HG02938 (cell line): Measurements from ENCODE around the gene TMEM203.
A peak's percentile ranks its signal among the peaks of the same experiment; 100 is the strongest.

Experiments
- ATAC-seq: cut with Tn5 transposase; IDR thresholded peaks from one replicate; pipeline ENCODE4 v1.9.1; 2021; ENCODE audit warnings: mild to moderate bottlenecking, moderate library complexity; ENCODE audit not compliant: unreplicated experiment

Gene TMEM203

GRCh38 chr9:137198051-137198901 is 7.2 kb downstream of the TMEM203 start:
- ATAC-seq, result no peak

- ATAC-seq, result no peak
Measured at GRCh38 chr9:137195525-137196220, 9.8 kb downstream of the TMEM203 start.

GRCh38 chr9:137194909-137195308 is 10.5 kb downstream of the TMEM203 start:
- no peak for ATAC-seq

DNA sequence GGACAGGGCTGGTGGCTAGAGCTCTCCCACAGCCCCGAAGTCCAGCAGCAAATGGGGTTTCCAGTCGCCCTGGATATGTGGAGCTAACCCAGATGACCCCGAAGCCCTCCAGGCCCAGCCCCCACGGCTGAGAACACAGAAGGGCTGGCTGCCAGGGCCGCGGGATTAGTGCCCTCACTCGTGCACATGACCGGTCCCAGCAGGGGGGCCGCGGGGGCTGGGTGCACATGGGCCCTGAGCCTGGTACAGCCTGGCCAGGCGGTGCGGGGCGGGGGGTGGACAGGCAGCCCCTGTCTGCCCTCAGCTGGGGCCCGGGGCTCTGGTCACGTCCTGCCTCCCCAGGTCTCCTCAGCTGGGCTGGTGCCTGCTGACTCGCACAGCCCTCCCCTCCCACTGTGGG is 11.1 kb downstream of the TMEM203 start:
- no peak for ATAC-seq

DNA sequence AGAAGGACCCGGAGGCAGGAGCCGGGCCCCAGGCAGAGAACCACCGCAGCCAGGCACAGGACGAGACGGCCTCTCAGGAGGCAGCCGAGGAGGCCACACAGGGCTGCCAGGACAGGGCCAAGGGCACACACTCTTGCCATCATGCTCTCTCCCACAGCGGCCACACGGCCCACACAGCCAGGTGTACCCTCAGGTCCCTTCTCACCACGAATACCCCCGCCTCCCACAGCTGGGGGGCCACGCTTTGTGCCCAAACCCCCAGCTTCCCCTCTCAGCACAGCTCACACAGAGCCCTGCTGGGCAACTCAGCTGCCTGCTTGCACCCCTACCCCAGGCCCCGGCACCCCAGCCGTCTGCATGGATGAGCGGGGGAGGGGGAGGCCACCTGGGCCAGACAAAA is 11.7 kb downstream of the TMEM203 start:
- no peak for ATAC-seq

DNA sequence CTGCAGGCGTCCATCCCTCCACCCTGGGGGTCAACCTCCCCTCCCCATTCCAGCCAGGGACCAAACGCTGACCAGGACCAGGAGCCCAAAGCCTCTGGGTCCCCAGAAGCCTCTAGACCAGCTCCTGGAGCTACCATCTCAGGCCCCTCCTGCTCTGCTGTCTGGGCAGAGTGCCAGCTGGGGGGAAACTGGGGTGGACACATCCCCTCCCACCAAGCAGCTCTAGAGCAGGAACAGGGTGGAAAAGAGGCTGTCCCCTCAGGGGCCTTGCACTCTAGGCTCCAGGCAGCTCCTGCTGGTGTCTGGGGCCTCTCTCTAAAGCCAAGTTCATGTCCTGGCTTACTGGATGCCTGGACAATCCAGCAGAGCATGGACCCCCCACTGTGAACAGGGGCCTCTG is 12.6 kb downstream of the TMEM203 start:
- no peak for ATAC-seq

DNA sequence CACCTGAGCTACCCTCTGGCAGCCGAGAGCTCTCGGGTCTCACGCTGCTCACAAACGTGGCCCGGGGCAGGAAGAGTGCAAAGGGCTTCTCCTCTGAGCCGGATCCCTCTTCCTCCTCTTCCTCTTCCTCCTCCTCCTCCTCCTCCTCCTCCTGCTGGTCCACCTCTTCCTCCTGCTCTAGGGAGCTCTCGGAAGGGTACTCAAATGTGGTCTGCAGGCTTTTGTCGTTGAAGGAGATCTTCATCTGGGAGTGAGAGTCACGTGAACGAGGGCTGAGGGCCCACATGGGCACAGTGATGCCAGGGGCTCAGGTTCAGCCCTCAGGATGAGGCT is 13.0 kb downstream of the TMEM203 start:
- ATAC-seq, result no peak

DNA sequence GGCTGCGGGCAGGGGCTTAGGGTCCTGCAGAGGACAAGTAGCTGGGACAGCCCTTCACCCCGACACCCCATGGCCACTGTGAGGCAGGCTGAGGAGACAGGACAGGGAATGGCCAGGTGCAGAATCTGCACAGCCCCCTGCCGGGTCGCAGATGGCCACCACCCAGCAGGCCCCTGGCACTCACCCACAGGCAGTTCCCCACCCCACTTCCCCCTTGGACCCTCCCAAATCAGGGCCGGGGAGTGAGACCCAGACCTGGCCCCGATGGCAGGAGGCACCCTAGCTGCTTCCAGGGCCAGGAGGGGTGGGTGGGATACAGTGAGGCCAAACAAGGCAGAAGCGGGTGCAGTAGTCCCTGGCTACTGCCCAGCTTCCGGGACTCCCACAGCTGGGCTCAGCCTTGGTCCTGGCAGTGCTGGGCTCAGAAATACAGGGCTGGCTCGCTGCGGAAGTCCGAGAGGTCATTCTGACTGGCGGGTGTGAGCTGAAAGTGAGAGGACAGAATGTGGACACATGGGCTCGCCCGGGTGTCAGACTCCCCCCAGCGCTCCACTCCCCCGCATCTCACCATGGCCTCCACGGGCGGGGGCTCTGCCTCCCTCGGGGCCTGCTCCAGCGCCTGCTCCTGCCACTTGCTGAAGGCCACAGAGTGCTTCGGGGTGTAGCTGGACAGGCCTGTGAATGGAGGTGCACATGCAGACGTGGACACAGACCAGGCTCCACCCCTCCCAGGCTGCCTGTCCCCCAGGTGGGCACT is 13.6 kb downstream of the TMEM203 start:
- no peak for ATAC-seq

GRCh38 chr9:137191245-137191644 is 14.2 kb downstream of the TMEM203 start:
- no peak for ATAC-seq

DNA sequence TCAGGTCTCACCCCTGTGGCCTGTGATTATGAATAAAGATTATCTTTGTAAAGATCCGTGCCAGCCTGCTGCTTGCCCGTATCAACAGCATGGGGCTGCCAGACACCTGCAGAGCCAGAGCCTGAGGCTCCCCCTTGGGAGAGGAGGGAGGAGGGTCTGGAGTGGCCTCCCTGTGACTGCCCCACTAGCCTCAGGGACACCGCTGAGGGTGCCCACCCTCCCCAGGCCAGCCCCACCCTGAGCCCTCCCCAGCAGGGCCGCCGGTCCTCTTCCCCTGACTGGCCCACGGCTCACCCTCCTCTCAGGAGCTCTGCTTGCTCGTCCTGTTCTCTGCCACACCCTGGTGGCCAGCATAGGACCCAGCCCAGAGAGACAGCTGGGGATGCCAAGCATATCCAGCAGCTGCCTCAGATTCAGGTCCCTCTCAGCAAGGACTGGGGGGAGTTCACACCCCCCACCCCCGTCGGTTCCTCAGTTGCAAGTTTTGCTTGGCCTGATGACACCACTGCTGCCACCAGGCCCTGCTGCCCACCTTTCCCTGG is 15.1 kb downstream of the TMEM203 start:
- no peak for ATAC-seq

DNA sequence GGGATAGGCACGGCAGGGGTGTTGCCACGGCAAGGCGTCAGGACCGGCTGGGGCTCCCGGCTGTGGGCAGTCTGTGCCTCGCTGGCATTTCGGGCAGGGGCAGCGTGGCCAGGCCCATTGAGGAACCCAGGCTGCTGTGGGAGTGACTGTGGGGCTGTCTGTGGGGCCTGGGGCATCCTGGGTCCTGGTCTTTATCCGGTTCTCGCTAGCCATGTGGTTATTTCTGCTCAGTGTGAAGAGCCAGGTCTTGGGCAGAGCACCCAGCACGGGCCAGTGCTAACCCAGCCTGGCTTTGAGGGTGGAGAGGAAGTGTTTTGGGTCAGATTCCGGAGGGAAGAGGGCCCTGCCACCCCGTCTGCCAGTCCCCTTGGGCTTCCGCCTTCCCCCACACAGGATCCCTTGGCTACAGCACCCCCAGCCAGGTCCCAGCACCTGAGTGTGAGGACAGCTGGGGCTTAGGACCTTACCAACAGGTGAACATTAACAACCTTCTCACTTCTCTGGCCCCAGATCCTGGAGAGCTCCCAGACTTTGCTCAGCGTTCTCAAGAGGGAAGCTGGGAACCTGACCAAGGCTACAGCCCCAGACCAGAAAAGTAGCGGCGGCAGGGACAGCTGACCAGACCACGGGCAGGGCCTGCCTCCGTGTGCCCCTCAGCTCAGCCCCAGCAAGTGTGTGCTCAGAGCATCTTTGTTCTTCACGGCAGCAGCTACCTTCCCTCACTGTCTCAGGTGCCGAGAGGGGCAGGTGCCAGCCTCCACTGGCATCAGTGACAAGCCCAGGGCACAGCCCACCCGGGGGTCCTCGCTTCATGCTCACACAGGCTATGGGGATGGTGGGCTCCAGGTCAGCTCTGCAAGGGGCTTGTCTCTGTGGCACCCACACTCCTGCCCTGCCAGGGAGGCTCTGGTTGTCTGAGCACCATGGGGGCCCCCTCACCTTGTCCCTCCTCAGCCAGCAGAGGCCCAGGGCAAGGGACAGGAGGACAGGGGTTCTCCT is 15.9 kb downstream of the TMEM203 start:
- no peak for ATAC-seq

GRCh38 chr9:137188490-137189296 is 16.8 kb downstream of the TMEM203 start, which contains the start of the genes ANAPC2 and SSNA1:
Gene ANAPC2 (minus strand): TSS chr9:137188560. CDS start chr9:137188532, 28 bp downstream.
Gene SSNA1 (plus strand): TSS chr9:137188676. CDS start chr9:137188727, 51 bp downstream.
- peak; percentile 78 for ATAC-seq

DNA sequence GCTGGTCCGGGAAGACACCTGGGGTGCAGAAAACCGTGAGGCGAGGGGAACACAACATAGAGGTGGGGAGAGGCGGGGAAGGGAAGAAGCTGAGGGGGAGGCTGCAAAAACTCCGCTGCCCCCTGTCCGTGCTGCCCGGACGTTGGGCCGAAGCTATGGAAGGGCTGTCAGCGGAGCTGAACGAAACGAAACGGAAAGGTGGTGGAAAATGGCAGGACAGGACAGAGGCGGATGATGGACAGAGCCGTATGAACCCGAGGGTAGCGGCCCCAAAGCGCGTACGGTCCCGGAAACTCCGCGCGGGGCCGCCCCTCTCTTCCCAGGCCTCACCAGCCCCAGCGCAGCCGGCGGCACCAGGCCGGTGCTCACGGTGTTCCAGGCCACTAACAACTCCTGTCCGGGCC is 17.4 kb downstream of the TMEM203 start:
- ATAC-seq, result peak; percentile 20

GRCh38 chr9:137187386-137187785 is 18.1 kb downstream of the TMEM203 start:
- no peak for ATAC-seq

DNA sequence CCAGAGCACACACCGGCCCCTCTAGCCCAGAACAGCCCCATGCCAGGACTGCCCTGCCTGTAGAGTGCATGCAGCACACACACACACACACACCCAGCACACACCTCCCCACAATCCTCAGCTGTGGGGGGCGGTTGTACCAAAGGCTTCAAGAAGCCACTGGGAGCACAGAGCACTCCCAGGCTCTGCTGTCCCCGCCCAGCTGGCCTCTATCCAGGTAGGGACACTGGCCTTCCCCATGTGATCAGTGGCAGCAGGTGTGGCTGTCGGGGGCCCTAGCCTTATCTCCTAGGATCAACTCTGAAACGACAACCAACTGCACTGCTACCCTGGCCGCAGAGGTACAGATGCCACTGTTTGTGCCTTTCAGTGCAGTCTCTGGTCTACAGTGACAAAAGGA is 19.1 kb downstream of the TMEM203 start:
- ATAC-seq, result no peak

DNA sequence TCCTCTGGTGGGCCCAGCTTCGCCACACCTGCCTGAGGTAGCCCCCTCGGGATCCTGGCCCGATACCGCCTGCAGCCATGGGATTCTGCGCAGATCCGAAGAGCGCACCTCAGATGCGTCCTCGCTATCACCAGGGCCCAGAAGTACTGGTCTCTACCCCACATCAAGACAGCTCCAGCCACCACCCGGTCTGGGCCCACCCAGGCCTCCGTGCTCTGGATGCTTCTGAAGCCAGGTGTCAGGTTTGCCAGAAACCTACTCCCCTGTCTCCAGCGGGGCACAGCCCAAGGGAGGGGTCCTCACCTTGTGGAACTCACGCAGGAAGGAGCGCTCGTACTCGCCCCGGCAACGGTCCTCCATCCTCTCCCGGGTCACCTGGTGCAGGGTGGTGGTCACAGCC is 19.5 kb downstream of the TMEM203 start:
- ATAC-seq, result no peak

DNA sequence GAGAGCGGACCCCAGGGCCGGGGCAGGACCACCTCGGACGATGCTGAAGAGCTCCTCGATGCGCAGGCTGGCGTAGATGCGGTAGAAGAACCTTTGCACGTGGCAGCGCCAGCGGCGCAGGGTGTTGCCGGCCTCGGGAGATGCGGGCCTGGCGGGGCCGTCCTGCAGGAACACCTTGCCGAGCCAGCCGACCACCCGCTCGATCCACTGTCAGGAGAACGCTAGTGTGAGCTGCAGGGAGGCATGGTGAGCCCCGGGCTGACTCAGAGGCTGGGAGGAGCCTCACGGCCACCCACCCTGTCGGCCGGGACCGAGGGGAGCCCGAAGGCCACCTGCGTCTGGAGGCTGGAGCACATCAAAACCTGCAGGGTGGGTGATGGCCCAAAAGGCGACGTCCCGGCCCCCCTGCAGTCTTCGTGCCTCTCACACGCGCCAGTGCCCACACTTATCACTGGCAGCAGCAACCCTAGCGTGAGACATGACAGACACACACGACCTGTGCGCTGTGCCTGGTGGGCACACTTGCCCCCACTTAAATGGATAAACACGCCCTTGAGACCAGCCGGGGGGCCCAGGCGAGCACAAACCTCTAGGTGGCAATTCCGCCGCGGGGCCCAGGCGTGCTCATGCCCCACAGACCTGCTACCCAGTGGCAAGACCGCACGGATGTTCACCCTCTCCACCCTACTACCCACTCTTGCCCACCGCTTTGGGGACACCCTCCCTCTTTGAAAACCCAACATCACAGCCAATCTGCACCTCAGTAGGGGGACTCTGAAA is 20.4 kb downstream of the TMEM203 start:
- ATAC-seq, result no peak

DNA sequence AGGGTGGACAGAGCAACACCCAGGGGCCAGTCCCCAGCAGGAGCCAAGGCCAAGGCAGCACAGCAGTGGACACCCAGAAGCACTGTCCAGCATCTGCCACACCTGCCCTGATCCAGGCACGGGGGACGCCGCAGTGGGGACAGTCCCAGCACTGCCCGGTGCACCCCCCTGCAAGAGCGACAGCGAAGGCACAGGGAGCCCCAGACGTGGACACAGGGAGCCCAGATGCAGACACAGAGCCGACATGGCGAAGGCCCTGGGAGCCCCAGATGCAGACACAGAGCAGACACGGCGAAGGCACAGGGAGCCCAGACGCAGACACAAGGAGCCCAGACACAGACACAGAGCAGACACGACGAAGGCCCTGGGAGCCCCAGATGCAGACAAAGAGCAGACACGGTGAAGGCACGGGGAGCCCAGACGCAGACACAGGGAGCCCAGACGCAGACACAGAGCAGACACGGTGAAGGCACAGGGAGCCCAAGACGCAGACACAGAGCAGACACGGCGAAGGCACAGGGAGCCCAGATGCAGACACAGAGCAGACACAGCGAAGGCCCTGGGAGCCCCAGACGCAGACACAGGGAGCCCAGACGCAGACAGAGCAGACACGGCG is 21.4 kb downstream of the TMEM203 start:
- ATAC-seq, result no peak
